Measurements from ENCODE around the gene TMEM88.

GRCh38 chr17:7875804-7876370, 21.0 kb downstream of the TMEM88 start:
- no peak for TF ChIP-seq CTCF (IDR thresholded peaks at IDR 0.05; ENCODE audit: poor library complexity, severe bottlenecking)
- no peak for TF ChIP-seq EP300 (conservative IDR thresholded peaks at IDR 0.05; ENCODE audit: poor library complexity, severe bottlenecking)

Data from neural cell (in vitro differentiated cells).